ENCODE data around the gene TPRX1.

Gene TPRX1

GRCh38 chr19:47762151-47762550 is 42.2 kb downstream of the TPRX1 start:
- Histone ChIP-seq H3K27ac (no peak overlapping the region), H3K9me3 (ENCODE audit: severe bottlenecking) (no peaks in the 10 kb centered on the region), H3K27me3 (ENCODE audit: insufficient read depth, low read depth, severe bottlenecking) (no peaks in the 10 kb centered on the region), H3K36me3 (peaks cover 20% of the 10 kb centered on the region), H3K4me3 (ENCODE audit: low read depth, low read length) (no peak overlapping the region)
- DNase-seq, result no peak
- TF ChIP-seq, protein P1, sequence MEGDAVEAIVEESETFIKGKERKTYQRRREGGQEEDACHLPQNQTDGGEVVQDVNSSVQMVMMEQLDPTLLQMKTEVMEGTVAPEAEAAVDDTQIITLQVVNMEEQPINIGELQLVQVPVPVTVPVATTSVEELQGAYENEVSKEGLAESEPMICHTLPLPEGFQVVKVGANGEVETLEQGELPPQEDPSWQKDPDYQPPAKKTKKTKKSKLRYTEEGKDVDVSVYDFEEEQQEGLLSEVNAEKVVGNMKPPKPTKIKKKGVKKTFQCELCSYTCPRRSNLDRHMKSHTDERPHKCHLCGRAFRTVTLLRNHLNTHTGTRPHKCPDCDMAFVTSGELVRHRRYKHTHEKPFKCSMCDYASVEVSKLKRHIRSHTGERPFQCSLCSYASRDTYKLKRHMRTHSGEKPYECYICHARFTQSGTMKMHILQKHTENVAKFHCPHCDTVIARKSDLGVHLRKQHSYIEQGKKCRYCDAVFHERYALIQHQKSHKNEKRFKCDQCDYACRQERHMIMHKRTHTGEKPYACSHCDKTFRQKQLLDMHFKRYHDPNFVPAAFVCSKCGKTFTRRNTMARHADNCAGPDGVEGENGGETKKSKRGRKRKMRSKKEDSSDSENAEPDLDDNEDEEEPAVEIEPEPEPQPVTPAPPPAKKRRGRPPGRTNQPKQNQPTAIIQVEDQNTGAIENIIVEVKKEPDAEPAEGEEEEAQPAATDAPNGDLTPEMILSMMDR (IDR thresholded peaks at IDR 0.05; ENCODE audit: low read depth, low read length), result no peak

DNA sequence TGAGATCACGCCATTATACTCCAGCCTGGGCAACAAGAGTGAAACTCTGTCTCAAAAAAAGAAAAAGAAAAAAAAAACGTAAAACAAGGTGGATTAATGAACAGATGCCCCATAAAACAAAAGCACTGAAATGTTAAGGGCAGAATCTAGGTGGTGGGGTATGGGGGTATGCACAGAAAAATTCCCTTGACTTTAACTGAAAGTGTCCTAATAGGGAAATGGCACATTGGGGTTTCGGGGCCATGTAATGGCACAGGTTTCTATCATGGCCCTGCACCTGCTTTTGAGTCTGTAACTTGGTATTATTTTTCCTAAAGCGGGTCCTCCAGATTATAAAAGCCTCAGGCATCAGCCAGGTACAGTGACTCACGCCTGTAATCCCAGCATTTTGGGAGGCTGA is 42.8 kb downstream of the TPRX1 start:
- Histone ChIP-seq H3K27ac (no peak overlapping the region), H3K9me3 (ENCODE audit: severe bottlenecking) (no peaks in the 10 kb centered on the region), H3K27me3 (ENCODE audit: insufficient read depth, low read depth, severe bottlenecking) (no peaks in the 10 kb centered on the region), H3K4me3 (ENCODE audit: low read depth, low read length) (no peak overlapping the region), H3K36me3 (peaks cover 26% of the 10 kb centered on the region)
- TF ChIP-seq, protein P1 (IDR thresholded peaks at IDR 0.05; ENCODE audit: low read depth, low read length), result no peak
- no peak for DNase-seq

GRCh38 chr19:47760632-47760999 is 43.7 kb downstream of the TPRX1 start:
- TF ChIP-seq, protein P1 (IDR thresholded peaks at IDR 0.05; ENCODE audit: low read depth, low read length), result no peak

DNA sequence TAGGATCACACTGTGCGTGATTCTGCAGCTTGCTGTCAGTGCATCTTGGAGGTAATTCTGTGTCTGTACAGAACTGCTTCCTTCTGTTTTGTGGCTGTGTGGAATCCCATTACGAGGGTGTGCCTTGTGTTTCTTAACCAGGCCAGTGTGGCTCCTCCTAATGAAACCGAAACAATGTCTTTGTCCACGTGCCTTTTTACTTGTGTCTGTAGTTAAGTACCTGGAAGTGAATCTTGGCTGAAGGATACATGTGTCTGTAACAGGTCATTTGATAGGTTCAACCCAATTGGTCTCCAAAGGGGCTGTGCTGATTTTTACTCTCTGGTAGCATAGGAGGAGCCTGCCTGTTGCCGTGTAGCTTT is 45.9 kb downstream of the TPRX1 start:
- TF ChIP-seq, protein P1 (IDR thresholded peaks at IDR 0.05; ENCODE audit: low read depth, low read length), result no peak
- H3K4me3 ChIP-seq (ENCODE audit: low read depth, low read length), result no peak overlapping the region
- no peak overlapping the region for H3K27ac ChIP-seq
- no peaks in the 10 kb centered on the region for H3K9me3 ChIP-seq (ENCODE audit: severe bottlenecking)
- no peaks in the 10 kb centered on the region for H3K27me3 ChIP-seq (ENCODE audit: insufficient read depth, low read depth, severe bottlenecking)
- no peak for DNase-seq
- peaks cover 51% of the 10 kb centered on the region for H3K36me3 ChIP-seq

More at GRCh38 chr19:47760632-47760999, 43.7 kb downstream of the TPRX1 start:
- Histone ChIP-seq H3K4me3 (ENCODE audit: low read depth, low read length) (no peak overlapping the region), H3K9me3 (ENCODE audit: severe bottlenecking) (no peaks in the 10 kb centered on the region), H3K27me3 (ENCODE audit: insufficient read depth, low read depth, severe bottlenecking) (no peaks in the 10 kb centered on the region), H3K27ac (no peak overlapping the region), H3K36me3 (peaks cover 36% of the 10 kb centered on the region)
- no peak for DNase-seq

DNA sequence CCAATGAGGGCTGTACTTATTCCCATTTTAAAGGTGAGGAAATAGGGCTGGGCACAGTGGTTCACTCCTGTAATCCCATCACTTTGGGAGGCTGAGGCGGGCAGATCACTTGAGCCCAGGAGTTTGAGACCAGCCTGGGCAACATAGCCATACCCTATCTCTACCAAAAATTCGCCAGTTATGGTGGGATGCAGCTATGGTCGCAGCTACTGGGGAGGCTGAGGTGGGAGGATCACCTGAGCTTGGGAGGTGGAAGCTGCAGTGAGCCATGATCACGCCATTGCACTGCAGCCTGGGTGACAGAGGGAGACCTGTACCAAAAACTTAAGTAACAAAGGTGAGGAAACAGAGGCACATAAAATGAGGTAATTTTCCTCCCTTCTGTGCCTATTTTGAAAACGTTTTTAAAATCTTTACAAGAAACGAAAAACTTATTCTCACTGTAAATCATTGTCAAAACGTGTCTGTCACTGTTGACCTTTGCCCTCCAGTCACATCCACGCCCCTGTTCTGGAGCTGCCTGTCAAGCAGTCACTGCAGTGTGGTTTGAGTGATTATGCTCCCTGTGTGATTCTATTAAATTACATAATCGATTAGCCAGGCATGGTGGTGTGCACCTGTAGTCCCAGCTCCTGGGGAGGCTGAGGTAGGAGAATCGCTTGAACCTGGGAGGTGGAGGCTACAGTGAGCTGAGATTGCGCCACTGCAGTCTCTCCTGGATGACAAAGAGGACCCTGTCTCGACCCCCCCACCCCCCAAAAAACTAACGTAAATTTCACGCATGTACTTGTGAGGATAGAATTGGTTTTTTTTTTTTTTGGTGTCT is 46.5 kb downstream of the TPRX1 start:
- Histone ChIP-seq H3K36me3 (peaks cover 55% of the 10 kb centered on the region), H3K9me3 (ENCODE audit: severe bottlenecking) (no peaks in the 10 kb centered on the region), H3K27me3 (ENCODE audit: insufficient read depth, low read depth, severe bottlenecking) (no peaks in the 10 kb centered on the region), H3K27ac (no peak overlapping the region), H3K4me3 (ENCODE audit: low read depth, low read length) (no peak overlapping the region)
- DNase-seq, result no peak
- TF ChIP-seq, protein P1 (IDR thresholded peaks at IDR 0.05; ENCODE audit: low read depth, low read length), result no peak

Data from WERI-Rb-1 (cell line).